Thyroid gland (tissue), 4 donors: ENCODE data around the gene GSTA5. TPM values are rescaled to one million over a fixed set of nuclear protein-coding genes. Genes with fewer than 3 reads are reported as not detected.
"Not testable (repeated sequence)": the region's sequence is repeated elsewhere in the genome, so short reads cannot be mapped to it uniquely, and the experiment has no call there.

Experiments
- DNase-seq, 2 donors: peaks; one replicate each; pipeline ENCODE4 v3.0.0-alpha.2; 2019
- H3K27ac ChIP-seq, 3 donors: fragments of 200-600 bp; sonication (generic); 1 replicate in 2 of 3; 2 replicates in 1 of 3; pipeline ENCODE4 v1.5.1; 2016 to 2019; ENCODE audit warnings: mild to moderate bottlenecking in 1 of 3, moderate library complexity in 1 of 3
- H3K27me3 ChIP-seq: fragments of 200-600 bp; sonication (generic); one replicate; pipeline ENCODE4 v1.5.1; 2019
- H3K36me3 ChIP-seq, 2 donors: fragments of 200-600 bp; sonication (generic); one replicate each; pipeline ENCODE4 v1.5.1; 2016 to 2019
- H3K4me1 ChIP-seq, 2 donors: fragments of 200-600 bp; sonication (generic); one replicate each; pipeline ENCODE4 v1.5.1; 2017 to 2019
- H3K4me3 ChIP-seq, 3 donors: fragments of 200-600 bp; sonication (generic); replicated peaks in 1 of 3; 1 replicate in 2 of 3; 2 replicates in 1 of 3; pipeline ENCODE4 v1.5.1; 2016; ENCODE audit warnings: mild to moderate bottlenecking in 1 of 3
- H3K9me3 ChIP-seq: fragments of 200-600 bp; sonication (generic); one replicate; pipeline ENCODE4 v1.5.1; 2017
- CTCF ChIP-seq, 6 experiments: fragments of 200-600 bp in 3 of 6; fragments of 450-650 bp in 3 of 6; sonication (generic) in 3 of 6; IDR thresholded peaks; one replicate each; pipeline ENCODE4 v1.5.1; 2016 to 2019; ENCODE audit warnings: antibody characterized with exemption in 6 of 6, mild to moderate bottlenecking in 2 of 6, inconsistent platforms in 1 of 6, moderate library complexity in 1 of 6
- POLR2A ChIP-seq, 2 donors: fragments of 450-650 bp; IDR thresholded peaks; one replicate each; pipeline ENCODE4 v1.6.1; 2017; ENCODE audit warnings: antibody characterized with exemption in 2 of 2, mild to moderate bottlenecking in 2 of 2, moderate library complexity in 1 of 2
- WGBS, 2 donors: methylation state at CpG; one replicate each; pipeline ENCODE4 v1.1.5; 2017; 5-methylcytosine and 5-hydroxymethylcytosine counted together
- intact Hi-C: fragments of 100-400 bp; cut with DNase I; formaldehyde crosslinking; loops from one replicate; pipeline ENCODE4 v1.15.1; 2023
- total RNA-seq, 4 donors: library from RNA; depleted of rRNA; stranded (reverse); fragments of >200 nt; gene quantifications; one replicate each; pipeline ENCODE4 v1.2.3, GENCODE V29; 2016

GSTA5 gene
- total RNA-seq, 4 donors from 2014 or later = not detected

- no peak overlapping the region for H3K4me3 ChIP-seq
- no peaks in the 10 kb centered on the region for H3K36me3 ChIP-seq
- no peaks in the 10 kb centered on the region for H3K9me3 ChIP-seq
- WGBS, 2 donors = 59% methylated on average over 3 of the region's 3 CpGs
- intact Hi-C loops = no loop called here
- TF ChIP-seq POLR2A (IDR thresholded peaks at IDR 0.05) (no peak), CTCF (IDR thresholded peaks at IDR 0.05) (no peak)
- no peak overlapping the region for H3K27ac ChIP-seq
- no peak for DNase-seq
- H3K4me1 ChIP-seq = no peaks in the 10 kb centered on the region
- no peaks in the 10 kb centered on the region for H3K27me3 ChIP-seq
Observed at GRCh38 chr6:52787917-52788316, 52.7 kb downstream of the GSTA5 start.

GRCh38 chr6:52786249-52786956 lies 54.2 kb downstream of the GSTA5 start:
- Histone ChIP-seq H3K9me3 (no peaks in the 10 kb centered on the region), H3K36me3 (no peaks in the 10 kb centered on the region), H3K4me1 (no peaks in the 10 kb centered on the region), H3K4me3 (no peak overlapping the region), H3K27ac (no peak overlapping the region), H3K27me3 (no peaks in the 10 kb centered on the region)
- intact Hi-C loops = no loop called here
- DNase-seq = no peak
- TF ChIP-seq CTCF (IDR thresholded peaks at IDR 0.05) = no peak
- TF ChIP-seq POLR2A (IDR thresholded peaks at IDR 0.05) = no peak
- WGBS, 2 donors = 95 to 97% methylated on average over 13 to 20 of the region's 24 CpGs

- H3K9me3 ChIP-seq, H3K27ac ChIP-seq, DNase-seq, H3K27me3 ChIP-seq, H3K4me1 ChIP-seq, H3K4me3 ChIP-seq, intact Hi-C loops, H3K36me3 ChIP-seq: not testable (repeated sequence)
- WGBS, 2 donors = 40 to 60% methylated on average over 3 of the region's 3 CpGs
Observed at GRCh38 chr6:52782696-52783274, 57.8 kb downstream of the GSTA5 start.

- intact Hi-C loops, H3K27me3 ChIP-seq, H3K4me3 ChIP-seq, H3K9me3 ChIP-seq, DNase-seq, H3K4me1 ChIP-seq, H3K36me3 ChIP-seq, H3K27ac ChIP-seq: not testable (repeated sequence)
Observed at GRCh38 chr6:52782209-52782608, 58.4 kb downstream of the GSTA5 start.

Other genes with a start within 250 kb of the GSTA5 start
- 10 to 100 TPM; 15.3 to 43.0 (median 27.1) TPM for gene TMEM14A, start 169.7 kb downstream of the GSTA5 start, total RNA-seq
- gene GSTA2, start 77.3 kb downstream of the GSTA5 start, total RNA-seq = under 1 TPM in 1 of 4 donors, not detected in 3; 0.27 TPM
- 1 to 10 TPM in 1 of 4 donors, not detected in 3; 1.9 TPM for gene GSTA1, start 37.0 kb downstream of the GSTA5 start, total RNA-seq
- not detected for gene GSTA3, start 68.9 kb upstream of the GSTA5 start, total RNA-seq
- gene GSTA4, start 154.5 kb upstream of the GSTA5 start, total RNA-seq = 10 to 100 TPM; 20.9 to 24.7 (median 24.6) TPM
- gene CILK1, start 221.0 kb upstream of the GSTA5 start, total RNA-seq = 10 to 100 TPM; 10.5 to 17.4 (median 13.5) TPM
- gene FBXO9, start 224.6 kb upstream of the GSTA5 start, total RNA-seq = 10 to 100 TPM; 62.1 to 77.4 (median 76.4) TPM